Stimulated activated CD4-positive, alpha-beta T cell treated with anti-CD3 and anti-CD28 coated beads, Interleukin-12 subunit alpha, Interleukin-12 subunit beta, amount 100 ng/mL, for 48 hours (primary cell): ENCODE measurements around the gene KLHDC9.

Source experiments
- DNase-seq, 3 donors: peaks; one replicate each; pipeline ENCODE4 v3.0.0-alpha.2; 2020; ENCODE audit warnings: low read depth in 2 of 3, low spot score in 1 of 3

Gene KLHDC9

GRCh38 chr1:161131523-161132409 lies 33.6 kb downstream of the KLHDC9 start:
- no peak for DNase-seq

- peak; percentile 80 to 89 (median 82) for DNase-seq
Observed at GRCh38 chr1:161132410-161133219, 34.5 kb downstream of the KLHDC9 start, which contains the start of gene DEDD. Gene DEDD, minus strand, starts transcription at chr1:161132667. Its CDS starts 8,205 bp downstream, at chr1:161124462.

GRCh38 chr1:161133220-161133740 lies 35.1 kb downstream of the KLHDC9 start:
- DNase-seq, result no peak

- DNase-seq, result no peak
Observed at GRCh38 chr1:161137881-161138280, 39.7 kb downstream of the KLHDC9 start.

- DNase-seq, result no peak
Observed at GRCh38 chr1:161138431-161138830, 40.3 kb downstream of the KLHDC9 start.

- DNase-seq, result no peak
Observed at GRCh38 chr1:161139766-161140165, 41.6 kb downstream of the KLHDC9 start.

- DNase-seq, result no peak
Observed at GRCh38 chr1:161140755-161141400, 42.7 kb downstream of the KLHDC9 start.

GRCh38 chr1:161145832-161146231 lies 47.7 kb downstream of the KLHDC9 start:
- DNase-seq, result no peak
